ENCODE data around the gene CIDEA. TPM values are rescaled to one million over a fixed set of nuclear protein-coding genes. Genes with fewer than 3 reads are reported as not detected.

CIDEA gene
- total RNA-seq, 1 experiment from 2014 or later = 0.50 TPM

DNA sequence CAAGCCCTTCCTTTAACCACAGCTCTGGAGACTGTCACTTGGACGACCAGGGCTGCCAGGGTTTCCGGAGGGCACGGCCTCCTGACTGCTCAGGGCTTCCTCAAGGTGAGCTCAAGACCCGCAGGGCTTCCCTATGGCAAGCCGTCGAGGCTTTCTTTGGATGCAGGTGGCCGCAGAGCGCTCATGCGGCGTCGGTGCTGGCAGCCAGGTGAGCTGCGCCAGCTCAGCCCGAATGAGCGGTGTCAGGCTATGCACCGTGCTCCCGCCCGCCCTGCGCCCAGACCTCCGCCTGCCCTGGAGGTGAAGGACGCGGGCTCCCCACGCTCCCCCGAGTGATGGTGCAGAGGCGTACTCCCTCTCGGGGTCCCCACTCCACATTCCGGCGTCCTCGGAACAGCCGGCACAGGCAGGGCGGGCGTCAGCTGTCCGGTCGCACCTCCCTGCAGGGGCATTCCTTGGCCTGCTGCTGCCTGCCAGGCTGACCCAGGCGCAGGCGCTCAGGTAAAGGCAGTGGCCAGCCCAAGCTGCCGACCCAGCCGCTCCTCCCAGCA is 33.0 kb downstream of the CIDEA start (continued):
- no peak for TF ChIP-seq MXD4 (CRISPR knock-in tag; IDR thresholded peaks at IDR 0.05; ENCODE audit: borderline replicate concordance)
- TF ChIP-seq ZNF423 (CRISPR knock-in tag; IDR thresholded peaks at IDR 0.05) = no peak
- TF ChIP-seq MAX (CRISPR knock-in tag; IDR thresholded peaks at IDR 0.05) = peak; percentile 83
- TF ChIP-seq ZNF281 (CRISPR knock-in tag; IDR thresholded peaks at IDR 0.05) = no peak
- no peak for TF ChIP-seq CTCF (IDR thresholded peaks at IDR 0.05)
- TF ChIP-seq TCF7 (CRISPR knock-in tag; IDR thresholded peaks at IDR 0.05; ENCODE audit: low read depth) = no peak
- no peak for TF ChIP-seq ZNF416 (CRISPR knock-in tag; IDR thresholded peaks at IDR 0.05)
- TF ChIP-seq TEAD1 (CRISPR knock-in tag; IDR thresholded peaks at IDR 0.05) = 0 out of 2 replicates have a peak, but pooled peaks have one; percentile 54
- TF ChIP-seq GABPB1 (CRISPR knock-in tag; IDR thresholded peaks at IDR 0.05) = no peak
- TF ChIP-seq, protein P1, sequence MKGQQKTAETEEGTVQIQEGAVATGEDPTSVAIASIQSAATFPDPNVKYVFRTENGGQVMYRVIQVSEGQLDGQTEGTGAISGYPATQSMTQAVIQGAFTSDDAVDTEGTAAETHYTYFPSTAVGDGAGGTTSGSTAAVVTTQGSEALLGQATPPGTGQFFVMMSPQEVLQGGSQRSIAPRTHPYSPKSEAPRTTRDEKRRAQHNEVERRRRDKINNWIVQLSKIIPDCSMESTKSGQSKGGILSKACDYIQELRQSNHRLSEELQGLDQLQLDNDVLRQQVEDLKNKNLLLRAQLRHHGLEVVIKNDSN (CRISPR knock-in tag; IDR thresholded peaks at IDR 0.05) = peak; percentile 13; the same call in 1 of the 2 replicates
- TF ChIP-seq GTF2I (CRISPR knock-in tag; conservative IDR thresholded peaks at IDR 0.05) = no peak
- TF ChIP-seq SMAD4 (CRISPR knock-in tag; IDR thresholded peaks at IDR 0.05) = no peak
- TF ChIP-seq E2F4 (CRISPR knock-in tag; IDR thresholded peaks at IDR 0.05; ENCODE audit: borderline replicate concordance, low read depth) = no peak
- TF ChIP-seq JAZF1 (CRISPR knock-in tag; IDR thresholded peaks at IDR 0.05) = no peak
- TF ChIP-seq ARID4B (CRISPR knock-in tag; IDR thresholded peaks at IDR 0.05; ENCODE audit: borderline replicate concordance) = 0 out of 2 replicates have a peak, but pooled peaks have one; percentile 55
- TF ChIP-seq ATF1 (CRISPR knock-in tag; IDR thresholded peaks at IDR 0.05) = no peak
- no peak for TF ChIP-seq RELA (CRISPR knock-in tag; IDR thresholded peaks at IDR 0.05; ENCODE audit: borderline replicate concordance)
- TF ChIP-seq NFYB (CRISPR knock-in tag; conservative IDR thresholded peaks at IDR 0.05; ENCODE audit: low read depth) = no peak; the same call in 1 of the 2 replicates
- TF ChIP-seq CBFB (CRISPR knock-in tag; IDR thresholded peaks at IDR 0.05; ENCODE audit: low read depth) = no peak
- TF ChIP-seq, protein P2, sequence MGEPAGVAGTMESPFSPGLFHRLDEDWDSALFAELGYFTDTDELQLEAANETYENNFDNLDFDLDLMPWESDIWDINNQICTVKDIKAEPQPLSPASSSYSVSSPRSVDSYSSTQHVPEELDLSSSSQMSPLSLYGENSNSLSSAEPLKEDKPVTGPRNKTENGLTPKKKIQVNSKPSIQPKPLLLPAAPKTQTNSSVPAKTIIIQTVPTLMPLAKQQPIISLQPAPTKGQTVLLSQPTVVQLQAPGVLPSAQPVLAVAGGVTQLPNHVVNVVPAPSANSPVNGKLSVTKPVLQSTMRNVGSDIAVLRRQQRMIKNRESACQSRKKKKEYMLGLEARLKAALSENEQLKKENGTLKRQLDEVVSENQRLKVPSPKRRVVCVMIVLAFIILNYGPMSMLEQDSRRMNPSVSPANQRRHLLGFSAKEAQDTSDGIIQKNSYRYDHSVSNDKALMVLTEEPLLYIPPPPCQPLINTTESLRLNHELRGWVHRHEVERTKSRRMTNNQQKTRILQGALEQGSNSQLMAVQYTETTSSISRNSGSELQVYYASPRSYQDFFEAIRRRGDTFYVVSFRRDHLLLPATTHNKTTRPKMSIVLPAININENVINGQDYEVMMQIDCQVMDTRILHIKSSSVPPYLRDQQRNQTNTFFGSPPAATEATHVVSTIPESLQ (CRISPR knock-in tag; IDR thresholded peaks at IDR 0.05) = no peak
- TF ChIP-seq ZNF219 (CRISPR knock-in tag; IDR thresholded peaks at IDR 0.05; ENCODE audit: borderline replicate concordance) = no peak
- TF ChIP-seq ZNF317 (CRISPR knock-in tag; IDR thresholded peaks at IDR 0.05; ENCODE audit: borderline replicate concordance, low read depth) = no peak
- TF ChIP-seq, protein P3, sequence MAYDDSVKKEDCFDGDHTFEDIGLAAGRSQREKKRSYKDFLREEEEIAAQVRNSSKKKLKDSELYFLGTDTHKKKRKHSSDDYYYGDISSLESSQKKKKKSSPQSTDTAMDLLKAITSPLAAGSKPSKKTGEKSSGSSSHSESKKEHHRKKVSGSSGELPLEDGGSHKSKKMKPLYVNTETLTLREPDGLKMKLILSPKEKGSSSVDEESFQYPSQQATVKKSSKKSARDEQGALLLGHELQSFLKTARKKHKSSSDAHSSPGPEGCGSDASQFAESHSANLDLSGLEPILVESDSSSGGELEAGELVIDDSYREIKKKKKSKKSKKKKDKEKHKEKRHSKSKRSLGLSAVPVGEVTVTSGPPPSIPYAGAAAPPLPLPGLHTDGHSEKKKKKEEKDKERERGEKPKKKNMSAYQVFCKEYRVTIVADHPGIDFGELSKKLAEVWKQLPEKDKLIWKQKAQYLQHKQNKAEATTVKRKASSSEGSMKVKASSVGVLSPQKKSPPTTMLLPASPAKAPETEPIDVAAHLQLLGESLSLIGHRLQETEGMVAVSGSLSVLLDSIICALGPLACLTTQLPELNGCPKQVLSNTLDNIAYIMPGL (CRISPR knock-in tag; IDR thresholded peaks at IDR 0.05) = peak; percentile 67; the same call in 1 of the 2 replicates
